Astrocyte of the cerebellum (primary cell): ENCODE data around the gene NAA25.
"Not testable (repeated sequence)": the region's sequence is repeated elsewhere in the genome, so short reads cannot be mapped to it uniquely, and the experiment has no call there.

Experiments used
- DNase-seq: peaks from one replicate; pipeline ENCODE4 v3.0.0-alpha.2; 2011; ENCODE audit warnings: low read depth
- H3K4me3 ChIP-seq: 2 replicates; pipeline ENCODE4 v1.5.1; 2011; ENCODE audit warnings: mild to moderate bottlenecking, low read depth, low read length, moderate library complexity
- in situ Hi-C: cut with HindIII; loops from 2 replicates; pipeline ENCODE4 v1.10.0; 2017; ENCODE audit warnings: low sequenced_read_pairs
- TF ChIP-seq, protein P1 (sequence below): IDR thresholded peaks from 2 replicates; pipeline ENCODE4 v1.5.1; 2012; ENCODE audit warnings: low read length, low read depth, moderate library complexity, mild to moderate bottlenecking; ENCODE audit errors: missing control alignments

The NAA25 gene

GRCh38 chr12:112049351-112049750, 59.2 kb downstream of the NAA25 start:
- in situ Hi-C loops = no loop called here
- DNase-seq = no peak
- H3K4me3 ChIP-seq = no peak overlapping the region
- TF ChIP-seq, protein P1, sequence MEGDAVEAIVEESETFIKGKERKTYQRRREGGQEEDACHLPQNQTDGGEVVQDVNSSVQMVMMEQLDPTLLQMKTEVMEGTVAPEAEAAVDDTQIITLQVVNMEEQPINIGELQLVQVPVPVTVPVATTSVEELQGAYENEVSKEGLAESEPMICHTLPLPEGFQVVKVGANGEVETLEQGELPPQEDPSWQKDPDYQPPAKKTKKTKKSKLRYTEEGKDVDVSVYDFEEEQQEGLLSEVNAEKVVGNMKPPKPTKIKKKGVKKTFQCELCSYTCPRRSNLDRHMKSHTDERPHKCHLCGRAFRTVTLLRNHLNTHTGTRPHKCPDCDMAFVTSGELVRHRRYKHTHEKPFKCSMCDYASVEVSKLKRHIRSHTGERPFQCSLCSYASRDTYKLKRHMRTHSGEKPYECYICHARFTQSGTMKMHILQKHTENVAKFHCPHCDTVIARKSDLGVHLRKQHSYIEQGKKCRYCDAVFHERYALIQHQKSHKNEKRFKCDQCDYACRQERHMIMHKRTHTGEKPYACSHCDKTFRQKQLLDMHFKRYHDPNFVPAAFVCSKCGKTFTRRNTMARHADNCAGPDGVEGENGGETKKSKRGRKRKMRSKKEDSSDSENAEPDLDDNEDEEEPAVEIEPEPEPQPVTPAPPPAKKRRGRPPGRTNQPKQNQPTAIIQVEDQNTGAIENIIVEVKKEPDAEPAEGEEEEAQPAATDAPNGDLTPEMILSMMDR = no peak

DNA sequence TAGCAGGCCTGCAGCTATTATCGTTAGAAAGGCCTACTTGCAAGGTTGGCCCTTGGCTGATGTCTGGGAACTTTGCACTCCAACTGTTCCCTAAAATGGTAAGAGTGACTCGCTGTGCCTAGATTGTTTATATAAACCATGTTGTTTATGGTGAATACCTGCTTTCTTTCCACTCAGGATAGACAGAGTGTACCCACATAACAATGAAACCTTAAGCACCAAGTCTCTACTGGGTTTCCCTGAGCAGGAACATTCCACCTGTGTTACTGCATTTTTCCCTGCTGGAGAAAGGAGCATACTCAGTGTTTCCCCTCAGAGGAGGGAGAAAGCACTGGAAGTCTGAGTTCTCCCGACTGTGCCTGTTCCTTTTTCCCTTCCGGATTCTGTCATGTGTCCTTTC, 62.6 kb downstream of the NAA25 start:
- no peak for DNase-seq
- no peak overlapping the region for H3K4me3 ChIP-seq
- TF ChIP-seq, protein P1 = no peak
- in situ Hi-C loops = no loop called here

DNA sequence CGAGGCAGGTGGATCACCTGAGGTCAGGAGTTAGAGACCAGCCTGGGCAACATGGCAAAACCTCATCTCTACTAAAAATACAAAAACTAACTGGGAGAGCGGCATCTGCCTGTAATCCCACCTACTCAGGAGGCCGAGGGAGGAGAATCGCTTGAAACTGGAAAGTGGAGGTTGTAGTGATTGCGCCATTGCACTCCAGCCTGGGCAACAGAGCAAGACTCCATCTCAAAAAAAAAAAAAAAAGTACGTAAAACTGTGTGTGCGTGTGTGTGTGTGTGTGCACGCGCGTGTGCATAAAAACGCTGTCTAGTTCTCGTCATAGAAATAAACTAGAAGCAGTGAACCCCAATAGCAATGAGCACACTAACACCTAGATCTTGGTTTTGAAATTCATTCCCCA, 72.0 kb downstream of the NAA25 start:
- not testable (repeated sequence) for H3K4me3 ChIP-seq

GRCh38 chr12:112035219-112035785, 73.3 kb downstream of the NAA25 start:
- H3K4me3 ChIP-seq = no peak overlapping the region
- no peak for DNase-seq
- TF ChIP-seq, protein P1 = no peak
- in situ Hi-C loops = no loop called here

More for the DNA sequence above, 72.0 kb downstream of the NAA25 start:
- DNase-seq, in situ Hi-C loops: not testable (repeated sequence)

GRCh38 chr12:112032292-112032691, 76.3 kb downstream of the NAA25 start:
- in situ Hi-C loops = no loop called here
- H3K4me3 ChIP-seq = no peak overlapping the region
- no peak for DNase-seq
- TF ChIP-seq, protein P1 = no peak

- TF ChIP-seq, protein P1 = no peak
- no peak overlapping the region for H3K4me3 ChIP-seq
- in situ Hi-C loops = no loop called here
- no peak for DNase-seq
Measured at GRCh38 chr12:112031472-112031871, 77.1 kb downstream of the NAA25 start.

DNA sequence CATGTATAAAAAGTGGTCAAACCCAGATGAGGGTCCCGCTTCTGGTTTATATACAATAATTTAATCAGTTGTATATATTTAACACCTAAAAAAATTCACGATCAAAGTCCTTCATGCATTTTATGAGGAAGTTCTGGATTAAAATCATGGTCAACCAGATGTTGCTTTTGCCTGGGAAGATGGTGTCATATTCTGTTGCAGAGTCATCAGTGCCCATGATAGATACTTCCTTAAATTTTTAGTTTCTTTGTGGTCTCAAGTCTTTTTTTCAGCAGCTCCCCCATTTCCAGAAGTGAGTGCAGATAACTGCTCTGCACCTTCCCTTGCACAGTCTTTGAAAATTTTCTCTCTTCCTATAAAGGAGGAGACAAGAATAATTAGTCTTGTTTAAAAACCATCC, 79.3 kb downstream of the NAA25 start:
- DNase-seq = no peak
- no peak overlapping the region for H3K4me3 ChIP-seq
- TF ChIP-seq, protein P1 = no peak
- in situ Hi-C loops = no loop called here
